ENCODE data around the gene SMYD3. TPM values are rescaled to one million over a fixed set of nuclear protein-coding genes. Genes with fewer than 3 reads are reported as not detected.

The SMYD3 gene
- total RNA-seq, 1 experiment from 2014 or later = 25.5 TPM

- Histone ChIP-seq H3K4me2 (ENCODE audit: insufficient read depth, insufficient read length, low read length) (no peak overlapping the region), H3K56ac (ENCODE audit: insufficient read length, low read depth, low read length) (no peak overlapping the region)
- WGBS (ENCODE audit: extremely low coverage, insufficient read length, low lambda C conversion rate) = no CpG with 5 or more reads among the region's 4 CpGs
Measured at GRCh38 chr1:246549665-246550064, 42.6 kb upstream of the SMYD3 start.

More at GRCh38 chr1:246549665-246550064, 42.6 kb upstream of the SMYD3 start:
- no peak overlapping the region for H4K91ac ChIP-seq (ENCODE audit: insufficient read length, low read depth, low read length)
- H3K27me3 ChIP-seq (ENCODE audit: insufficient read depth, low read length) = no peaks in the 10 kb centered on the region
- no peak overlapping the region for H3K9ac ChIP-seq (ENCODE audit: extremely low read depth, insufficient read length, low read length)
- H2AFZ ChIP-seq (ENCODE audit: low read length) = no peak overlapping the region
- H3K23ac ChIP-seq (ENCODE audit: insufficient read length, low read depth, low read length) = no peak overlapping the region
- H3K79me1 ChIP-seq (ENCODE audit: insufficient read depth, low read depth, low read length, poor library complexity, severe bottlenecking) = no peaks in the 10 kb centered on the region
- H3K23me2 ChIP-seq (ENCODE audit: insufficient read length, low read depth, low read length, poor library complexity, severe bottlenecking) = no peaks in the 10 kb centered on the region
- no peak overlapping the region for H2AK5ac ChIP-seq (ENCODE audit: insufficient read length, low read length)
- no peak overlapping the region for H3K4ac ChIP-seq (ENCODE audit: low read depth, low read length)
- Mint-ChIP-seq H3K27ac (no peak overlapping the region), H3K27me3 (ENCODE audit: low read depth) (no peaks in the 10 kb centered on the region), H3K9me3 (no peaks in the 10 kb centered on the region; a peak in 1 of 5 replicates), H3K4me1 (no peaks in the 10 kb centered on the region), H3K36me3 (ENCODE audit: insufficient read depth in 1 of 3, low read depth in 3 of 3) (peaks cover 16 to 72% (median 33%) of the 10 kb centered on the region in 3 experiments; a peak in 6 of 7 replicates), H3K4me3 (no peak overlapping the region)
- H3K18ac ChIP-seq (ENCODE audit: insufficient read length, low read depth, low read length) = no peak overlapping the region
- H2BK120ac ChIP-seq (ENCODE audit: low read depth, low read length, poor library complexity, severe bottlenecking) = no peak overlapping the region
- no peak overlapping the region for H4K8ac ChIP-seq (replicated peaks; ENCODE audit: insufficient read length, low read depth, low read length)
- H4K20me1 ChIP-seq (ENCODE audit: control insufficient read depth, insufficient read depth, insufficient read length) = no peaks in the 10 kb centered on the region
- H3K14ac ChIP-seq (ENCODE audit: insufficient read depth, low read length) = no peak overlapping the region
- no peaks in the 10 kb centered on the region for H3K9me3 ChIP-seq (ENCODE audit: control insufficient read depth, low read depth, low read length)
- H3K4me1 ChIP-seq (ENCODE audit: insufficient read depth, low read length) = no peaks in the 10 kb centered on the region
- H2BK20ac ChIP-seq (ENCODE audit: low read depth, low read length, poor library complexity, severe bottlenecking) = no peak overlapping the region
- no peak overlapping the region for H4K5ac ChIP-seq (ENCODE audit: insufficient read length, low read depth, low read length)
- H2BK15ac ChIP-seq (ENCODE audit: low read depth, low read length) = no peak overlapping the region
- H2BK5ac ChIP-seq (ENCODE audit: insufficient read length, low read length) = no peak overlapping the region
- DNase-seq = no peak
- no peak for TF ChIP-seq CTCF (conservative IDR thresholded peaks at IDR 0.05)
- H3K27ac ChIP-seq (ENCODE audit: insufficient read length, low read depth, low read length) = no peak overlapping the region
- no peak overlapping the region for H2BK12ac ChIP-seq (ENCODE audit: insufficient read length, low read depth, low read length)
- no peak overlapping the region for H3T11ph ChIP-seq (ENCODE audit: low read length)
- H3K79me2 ChIP-seq (ENCODE audit: insufficient read depth, low read length) = no peaks in the 10 kb centered on the region

All from H9 (cell line).